ENCODE measurements around the gene ARF6. TPM values are rescaled to one million over a fixed set of nuclear protein-coding genes. Genes with fewer than 3 reads are reported as not detected.
A peak's percentile ranks its signal among the peaks of the same experiment; 100 is the strongest.

ARF6 gene
- total and polyA plus RNA-seq, 2 donors (not counting 1 experiment from before 2014, with no cell fraction given) = 54.7 to 67.4 TPM

GRCh38 chr14:49905989-49906388 lies 13.1 kb downstream of the ARF6 start:
- Histone ChIP-seq H3K79me2 (ENCODE audit: control insufficient read depth, insufficient read depth, low read length) (no peaks in the 10 kb centered on the region), H4K20me1 (ENCODE audit: control insufficient read depth, extremely low read depth, insufficient read depth, low read length) (no peaks in the 10 kb centered on the region), H3K4me3 (replicated peaks in 1 of 4; ENCODE audit: control extremely low read depth in 1 of 4, insufficient read depth in 1 of 4, low read depth in 3 of 4, low read length in 4 of 4) (no peak overlapping the region), H3K9me3 (ENCODE audit: control insufficient read depth, insufficient read depth, low read depth, low read length) (no peaks in the 10 kb centered on the region), H3K4me1 (ENCODE audit: control insufficient read depth, extremely low read depth, insufficient read depth, low read length) (peaks cover 10% of the 10 kb centered on the region), H3K36me3 (ENCODE audit: control insufficient read depth, insufficient read depth, low read length) (no peaks in the 10 kb centered on the region), H3K9ac (ENCODE audit: insufficient read depth, low read length) (no peak overlapping the region), H2AFZ (ENCODE audit: low read length) (no peak overlapping the region), H3K27ac (ENCODE audit: insufficient read depth, low read length) (no peak overlapping the region), H3K27me3 (ENCODE audit: control insufficient read depth, insufficient read depth, low read length) (no peaks in the 10 kb centered on the region), H3K4me2 (ENCODE audit: extremely low read depth, insufficient read depth, low read length) (no peak overlapping the region)
- TF ChIP-seq EZH2 (IDR thresholded peaks at IDR 0.05; ENCODE audit: low read length, missing control alignments) = no peak
- no peak for TF ChIP-seq CTCF (conservative IDR thresholded peaks at IDR 0.05 in 1 of 2, IDR thresholded peaks at IDR 0.05 in 1 of 2; ENCODE audit: low read depth in 1 of 2, low read length in 2 of 2)
- no peak for DNase-seq (ENCODE audit: low read depth in 2 of 2)

GRCh38 chr14:49907186-49907585 lies 14.3 kb downstream of the ARF6 start:
- no peaks in the 10 kb centered on the region for H4K20me1 ChIP-seq (ENCODE audit: control insufficient read depth, extremely low read depth, insufficient read depth, low read length)
- peaks cover 12% of the 10 kb centered on the region for H3K4me1 ChIP-seq (ENCODE audit: control insufficient read depth, extremely low read depth, insufficient read depth, low read length)
- no peak overlapping the region for H3K4me2 ChIP-seq (ENCODE audit: extremely low read depth, insufficient read depth, low read length)
- no peak for TF ChIP-seq EZH2 (IDR thresholded peaks at IDR 0.05; ENCODE audit: low read length, missing control alignments)
- no peak for TF ChIP-seq CTCF (conservative IDR thresholded peaks at IDR 0.05 in 1 of 2, IDR thresholded peaks at IDR 0.05 in 1 of 2; ENCODE audit: low read depth in 1 of 2, low read length in 2 of 2)
- peak overlapping the region; percentile 76 for H3K27ac ChIP-seq (ENCODE audit: insufficient read depth, low read length)
- H3K79me2 ChIP-seq (ENCODE audit: control insufficient read depth, insufficient read depth, low read length) = no peaks in the 10 kb centered on the region
- DNase-seq (ENCODE audit: low read depth in 2 of 2) = no peak
- H2AFZ ChIP-seq (ENCODE audit: low read length) = peak overlapping the region; percentile 7
- H3K9ac ChIP-seq (ENCODE audit: insufficient read depth, low read length) = no peak overlapping the region
- no peak overlapping the region for H3K4me3 ChIP-seq (replicated peaks in 1 of 4; ENCODE audit: control extremely low read depth in 1 of 4, insufficient read depth in 1 of 4, low read depth in 3 of 4, low read length in 4 of 4)
- no peaks in the 10 kb centered on the region for H3K36me3 ChIP-seq (ENCODE audit: control insufficient read depth, insufficient read depth, low read length)
- no peaks in the 10 kb centered on the region for H3K9me3 ChIP-seq (ENCODE audit: control insufficient read depth, insufficient read depth, low read depth, low read length)
- H3K27me3 ChIP-seq (ENCODE audit: control insufficient read depth, insufficient read depth, low read length) = no peaks in the 10 kb centered on the region

GRCh38 chr14:49908433-49908782 lies 15.5 kb downstream of the ARF6 start:
- Histone ChIP-seq H3K27me3 (ENCODE audit: control insufficient read depth, insufficient read depth, low read length) (no peaks in the 10 kb centered on the region), H3K4me3 (replicated peaks in 1 of 4; ENCODE audit: control extremely low read depth in 1 of 4, insufficient read depth in 1 of 4, low read depth in 3 of 4, low read length in 4 of 4) (no peak overlapping the region), H3K79me2 (ENCODE audit: control insufficient read depth, insufficient read depth, low read length) (no peaks in the 10 kb centered on the region), H3K9me3 (ENCODE audit: control insufficient read depth, insufficient read depth, low read depth, low read length) (no peaks in the 10 kb centered on the region), H3K4me2 (ENCODE audit: extremely low read depth, insufficient read depth, low read length) (peak overlapping the region; percentile 32), H4K20me1 (ENCODE audit: control insufficient read depth, extremely low read depth, insufficient read depth, low read length) (no peaks in the 10 kb centered on the region), H2AFZ (ENCODE audit: low read length) (no peak overlapping the region), H3K27ac (ENCODE audit: insufficient read depth, low read length) (peak overlapping the region; percentile 76), H3K9ac (ENCODE audit: insufficient read depth, low read length) (no peak overlapping the region), H3K36me3 (ENCODE audit: control insufficient read depth, insufficient read depth, low read length) (no peaks in the 10 kb centered on the region), H3K4me1 (ENCODE audit: control insufficient read depth, extremely low read depth, insufficient read depth, low read length) (peaks cover 12% of the 10 kb centered on the region)
- peak in 1 of 2 donors; percentile 20 for DNase-seq (ENCODE audit: low read depth in 2 of 2)
- TF ChIP-seq CTCF (conservative IDR thresholded peaks at IDR 0.05 in 1 of 2, IDR thresholded peaks at IDR 0.05 in 1 of 2; ENCODE audit: low read depth in 1 of 2, low read length in 2 of 2) (no peak), EZH2 (IDR thresholded peaks at IDR 0.05; ENCODE audit: low read length, missing control alignments) (no peak)
